ENCODE data around the gene LGALS9. TPM values are rescaled to one million over a fixed set of nuclear protein-coding genes. Genes with fewer than 3 reads are reported as not detected.
"Not testable (repeated sequence)": the region's sequence is repeated elsewhere in the genome, so short reads cannot be mapped to it uniquely, and the experiment has no call there.

LGALS9 gene
- total and polyA plus RNA-seq, 4 donors, result 19.8 to 228 (median 116) TPM

- ATAC-seq (ENCODE audit: insufficient read depth, low FRiP score), result no peak
- TF ChIP-seq, protein P1, sequence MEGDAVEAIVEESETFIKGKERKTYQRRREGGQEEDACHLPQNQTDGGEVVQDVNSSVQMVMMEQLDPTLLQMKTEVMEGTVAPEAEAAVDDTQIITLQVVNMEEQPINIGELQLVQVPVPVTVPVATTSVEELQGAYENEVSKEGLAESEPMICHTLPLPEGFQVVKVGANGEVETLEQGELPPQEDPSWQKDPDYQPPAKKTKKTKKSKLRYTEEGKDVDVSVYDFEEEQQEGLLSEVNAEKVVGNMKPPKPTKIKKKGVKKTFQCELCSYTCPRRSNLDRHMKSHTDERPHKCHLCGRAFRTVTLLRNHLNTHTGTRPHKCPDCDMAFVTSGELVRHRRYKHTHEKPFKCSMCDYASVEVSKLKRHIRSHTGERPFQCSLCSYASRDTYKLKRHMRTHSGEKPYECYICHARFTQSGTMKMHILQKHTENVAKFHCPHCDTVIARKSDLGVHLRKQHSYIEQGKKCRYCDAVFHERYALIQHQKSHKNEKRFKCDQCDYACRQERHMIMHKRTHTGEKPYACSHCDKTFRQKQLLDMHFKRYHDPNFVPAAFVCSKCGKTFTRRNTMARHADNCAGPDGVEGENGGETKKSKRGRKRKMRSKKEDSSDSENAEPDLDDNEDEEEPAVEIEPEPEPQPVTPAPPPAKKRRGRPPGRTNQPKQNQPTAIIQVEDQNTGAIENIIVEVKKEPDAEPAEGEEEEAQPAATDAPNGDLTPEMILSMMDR (IDR thresholded peaks at IDR 0.05; ENCODE audit: control extremely low read depth, extremely low read depth), result no peak
- H3K9me3 ChIP-seq (ENCODE audit: control insufficient read depth in 4 of 4, insufficient read depth in 3 of 4, low read length in 3 of 4), result no peaks in the 10 kb centered on the region
- no peak overlapping the region for H3K9ac ChIP-seq (ENCODE audit: insufficient read depth in 1 of 2, low read length in 2 of 2)
- H3K36me3 ChIP-seq (ENCODE audit: control insufficient read depth in 4 of 4, insufficient read depth in 4 of 4, low read length in 4 of 4), result peaks cover 0 to 16% (median 0%) of the 10 kb centered on the region in 4 donors
- WGBS, 2 donors, result 89 to 93% methylated on average over 4 of the region's 4 CpGs
- peaks cover 0 to 2% (median 0%) of the 10 kb centered on the region in 5 donors for H3K4me1 ChIP-seq (ENCODE audit: control insufficient read depth in 5 of 5, insufficient read depth in 5 of 5, low read length in 5 of 5)
- H3K4me3 ChIP-seq, result no peak overlapping the region
- H3K27me3 ChIP-seq (ENCODE audit: control insufficient read depth in 3 of 3, insufficient read depth in 3 of 3, low read length in 2 of 3), result no peaks in the 10 kb centered on the region
- DNase-seq, result no peak
- no peak overlapping the region for H3K27ac ChIP-seq (ENCODE audit: low read depth in 1 of 2, low read length in 1 of 2)
These were observed 9.8 kb downstream of the LGALS9 start for GRCh38 chr17:27640790-27641189.

DNA sequence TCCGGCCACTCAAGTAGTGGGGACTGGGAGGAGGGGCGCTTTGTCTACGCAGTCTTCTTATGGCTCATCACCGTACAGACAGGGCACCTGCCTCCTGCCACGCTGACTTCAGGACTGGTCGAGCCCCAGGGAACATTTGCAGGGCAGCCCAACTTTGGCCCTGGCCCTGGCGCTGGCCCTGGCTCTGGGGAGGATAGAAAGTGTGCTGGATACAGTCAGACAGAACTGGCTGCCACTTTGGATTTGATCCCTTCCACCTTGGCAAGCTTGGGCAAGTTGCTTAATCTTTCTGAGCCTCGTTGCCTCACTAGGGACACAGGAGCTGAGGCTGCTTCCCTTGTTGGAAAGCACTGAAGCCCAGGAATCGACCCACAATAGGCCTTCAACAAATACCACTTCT is 13.6 kb downstream of the LGALS9 start:
- Histone ChIP-seq H3K4me3 (no peak overlapping the region), H3K9ac (ENCODE audit: insufficient read depth in 1 of 2, low read length in 2 of 2) (no peak overlapping the region), H3K9me3 (ENCODE audit: control insufficient read depth in 4 of 4, insufficient read depth in 3 of 4, low read length in 3 of 4) (no peaks in the 10 kb centered on the region), H3K4me1 (ENCODE audit: control insufficient read depth in 5 of 5, insufficient read depth in 5 of 5, low read length in 5 of 5) (peaks cover 0 to 3% (median 0%) of the 10 kb centered on the region in 5 donors), H3K27me3 (ENCODE audit: control insufficient read depth in 3 of 3, insufficient read depth in 3 of 3, low read length in 2 of 3) (no peaks in the 10 kb centered on the region), H3K36me3 (ENCODE audit: control insufficient read depth in 4 of 4, insufficient read depth in 4 of 4, low read length in 4 of 4) (peaks cover 0 to 19% (median 0%) of the 10 kb centered on the region in 4 donors), H3K27ac (ENCODE audit: low read depth in 1 of 2, low read length in 1 of 2) (no peak overlapping the region)
- ATAC-seq (ENCODE audit: insufficient read depth, low FRiP score), result no peak
- DNase-seq, result peak in 2 of 3 donors; percentile 7 to 33
- TF ChIP-seq, protein P1 (IDR thresholded peaks at IDR 0.05; ENCODE audit: control extremely low read depth, extremely low read depth), result no peak
- 75 to 84% methylated on average over 9 of the region's 9 CpGs for WGBS, 2 donors

- not testable (repeated sequence) for ATAC-seq (ENCODE audit: insufficient read depth, low FRiP score); H3K9me3 ChIP-seq (ENCODE audit: control insufficient read depth in 4 of 4, insufficient read depth in 3 of 4, low read length in 3 of 4); H3K9ac ChIP-seq (ENCODE audit: insufficient read depth in 1 of 2, low read length in 2 of 2); H3K4me1 ChIP-seq (ENCODE audit: control insufficient read depth in 5 of 5, insufficient read depth in 5 of 5, low read length in 5 of 5); H3K27me3 ChIP-seq (ENCODE audit: control insufficient read depth in 3 of 3, insufficient read depth in 3 of 3, low read length in 2 of 3); H3K4me3 ChIP-seq; H3K27ac ChIP-seq (ENCODE audit: low read depth in 1 of 2, low read length in 1 of 2)
- H3K36me3 ChIP-seq (ENCODE audit: control insufficient read depth in 4 of 4, insufficient read depth in 4 of 4, low read length in 4 of 4), result peaks cover 0 to 17% (median 0%) of the 10 kb centered on the region in 4 donors
- WGBS, 2 donors, result 85 to 88% methylated on average over 2 of the region's 10 CpGs
- DNase-seq, result peak in 1 of 3 donors; percentile 25
These were observed 14.6 kb downstream of the LGALS9 start for GRCh38 chr17:27645621-27646020.

GRCh38 chr17:27646232-27646631 is 15.2 kb downstream of the LGALS9 start:
- TF ChIP-seq, protein P1 (IDR thresholded peaks at IDR 0.05; ENCODE audit: control extremely low read depth, extremely low read depth), result no peak
- Histone ChIP-seq H3K9ac (ENCODE audit: insufficient read depth in 1 of 2, low read length in 2 of 2) (no peak overlapping the region), H3K4me3 (no peak overlapping the region), H3K4me1 (ENCODE audit: control insufficient read depth in 5 of 5, insufficient read depth in 5 of 5, low read length in 5 of 5) (peaks cover 0 to 3% (median 0%) of the 10 kb centered on the region in 5 donors), H3K36me3 (ENCODE audit: control insufficient read depth in 4 of 4, insufficient read depth in 4 of 4, low read length in 4 of 4) (peaks cover 0 to 17% (median 0%) of the 10 kb centered on the region in 4 donors), H3K27me3 (ENCODE audit: control insufficient read depth in 3 of 3, insufficient read depth in 3 of 3, low read length in 2 of 3) (no peaks in the 10 kb centered on the region), H3K9me3 (ENCODE audit: control insufficient read depth in 4 of 4, insufficient read depth in 3 of 4, low read length in 3 of 4) (no peaks in the 10 kb centered on the region), H3K27ac (ENCODE audit: low read depth in 1 of 2, low read length in 1 of 2) (no peak overlapping the region)
- DNase-seq (no peak), ATAC-seq (ENCODE audit: insufficient read depth, low FRiP score) (no peak)
- 95 to 97% methylated on average over 13 of the region's 13 CpGs for WGBS, 2 donors

All from lung (tissue), 12 donors.